Central memory CD8-positive, alpha-beta T cell (primary cell): ENCODE data around the gene ERAS.
"Not testable (repeated sequence)": the region's sequence is repeated elsewhere in the genome, so short reads cannot be mapped to it uniquely, and the experiment has no call there.

Source experiments
- ATAC-seq: fragments of 150-1000 bp; cut with Tn5 transposase; replicated peaks from 2 replicates; pipeline ENCODE4 v1.10.0; 2022; ENCODE audit warnings: mild to moderate bottlenecking, moderate FRiP score, moderate number of reproducible peaks; ENCODE audit not compliant: poor library complexity, severe bottlenecking; ENCODE audit errors: extremely low read depth
- DNase-seq, 2 donors: peaks; one replicate each; pipeline ENCODE4 v3.0.0; 2021; ENCODE audit warnings: low spot score in 2 of 2
- H3K27ac Mint-ChIP-seq: one replicate; pipeline ENCODE4 v1.8.0; 2022; ENCODE audit warnings: low read depth, mild to moderate bottlenecking, moderate library complexity, mixed read lengths
- H3K27me3 Mint-ChIP-seq: one replicate; pipeline ENCODE4 v1.8.0; 2022; ENCODE audit warnings: mixed read lengths
- H3K36me3 Mint-ChIP-seq: one replicate; pipeline ENCODE4 v1.8.0; 2022; ENCODE audit warnings: mild to moderate bottlenecking, moderate library complexity, mixed read lengths; ENCODE audit not compliant: insufficient read depth
- H3K4me1 Mint-ChIP-seq: one replicate; pipeline ENCODE4 v1.8.0; 2022; ENCODE audit warnings: mixed read lengths
- H3K4me3 Mint-ChIP-seq: one replicate; pipeline ENCODE4 v1.8.0; 2022; ENCODE audit warnings: mild to moderate bottlenecking, moderate library complexity, mixed read lengths
- H3K9me3 Mint-ChIP-seq: one replicate; pipeline ENCODE4 v1.8.0; 2022; ENCODE audit warnings: mixed read lengths

The ERAS gene

DNA sequence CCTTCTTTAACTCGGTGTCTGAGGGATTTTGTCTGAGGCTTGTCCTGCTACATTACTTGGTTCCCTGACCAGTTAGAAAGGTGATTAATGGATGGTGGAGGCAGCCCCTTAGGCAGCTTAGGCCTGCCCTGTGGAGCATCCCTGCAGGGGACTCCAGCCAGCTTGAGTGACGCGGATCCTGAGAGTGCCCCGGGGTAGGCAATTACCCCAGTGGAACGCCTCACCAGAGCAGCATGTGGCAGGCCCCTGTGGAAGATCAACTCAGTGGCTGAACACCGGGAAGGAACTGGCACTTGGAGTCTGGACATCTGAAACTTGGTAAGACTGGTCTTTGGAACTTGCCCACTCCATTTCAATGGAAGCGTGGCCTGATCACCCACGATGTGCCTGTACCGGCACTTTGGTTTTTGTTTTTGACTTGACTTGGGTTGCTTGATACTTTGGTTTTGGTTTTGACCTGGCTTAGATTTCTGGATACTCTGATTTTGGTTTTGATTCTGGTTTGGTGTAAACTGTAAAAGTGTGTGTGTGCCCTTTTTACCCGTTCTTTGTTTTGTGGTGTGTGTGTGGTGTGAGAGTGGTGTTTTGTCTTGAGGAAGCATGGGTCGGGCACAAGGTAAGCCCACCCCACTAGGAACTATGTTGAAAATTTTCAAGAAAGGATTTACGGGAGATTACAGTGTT is 27.9 kb downstream of the ERAS start:
- not testable (repeated sequence) for ATAC-seq, H3K4me1 Mint-ChIP-seq, DNase-seq, H3K4me3 Mint-ChIP-seq, H3K9me3 Mint-ChIP-seq, H3K36me3 Mint-ChIP-seq
- Mint-ChIP-seq H3K27me3 (peaks cover 32% of the 10 kb centered on the region), H3K27ac (peak overlapping the region; percentile 17)

DNA sequence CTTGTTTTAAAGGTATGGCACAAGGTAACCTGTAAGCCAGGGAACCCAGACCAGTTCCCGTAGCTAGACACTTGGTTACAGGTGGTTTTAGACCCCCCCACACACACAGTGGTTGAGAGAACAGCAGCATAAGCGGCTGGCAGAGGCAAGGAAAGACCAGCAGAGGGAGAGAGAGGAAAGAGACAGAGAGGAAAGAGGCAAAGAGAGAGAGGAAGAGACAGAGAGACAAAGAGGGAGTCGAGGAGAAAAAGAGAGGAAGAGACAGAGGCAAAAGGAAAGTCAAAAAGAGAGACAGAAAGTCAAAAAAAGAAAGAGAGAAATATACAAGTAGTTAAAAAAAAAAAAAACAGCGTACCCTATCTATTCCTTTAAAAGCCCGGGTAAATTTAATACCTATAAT is 28.6 kb downstream of the ERAS start:
- H3K9me3 Mint-ChIP-seq, result no peaks in the 10 kb centered on the region
- no peaks in the 10 kb centered on the region for H3K4me1 Mint-ChIP-seq
- H3K36me3 Mint-ChIP-seq, result peaks cover 4% of the 10 kb centered on the region
- DNase-seq (no peak), ATAC-seq (no peak)
- peaks cover 32% of the 10 kb centered on the region for H3K27me3 Mint-ChIP-seq
- H3K4me3 Mint-ChIP-seq, result no peak overlapping the region
- H3K27ac Mint-ChIP-seq, result peak overlapping the region; percentile 17

DNA sequence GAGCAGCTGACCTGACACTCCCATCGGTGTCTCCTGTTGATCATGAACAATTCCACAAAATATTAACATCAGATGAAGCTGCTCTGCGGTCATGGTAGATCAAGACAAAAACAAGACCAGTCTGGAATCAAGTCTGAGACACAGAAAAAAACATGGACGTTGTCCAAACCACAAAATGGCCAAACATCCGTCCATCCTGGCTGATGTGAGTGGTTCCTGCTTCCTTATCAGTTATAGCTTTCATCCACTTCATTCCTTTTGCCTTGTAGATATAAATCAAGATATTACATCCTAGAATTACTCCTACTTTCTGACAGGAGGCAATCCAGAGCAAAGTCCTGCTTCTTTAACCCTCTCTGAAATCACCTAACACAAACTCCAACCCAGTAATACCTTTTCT is 37.9 kb downstream of the ERAS start:
- H3K4me3 Mint-ChIP-seq, result no peak overlapping the region
- no peaks in the 10 kb centered on the region for H3K36me3 Mint-ChIP-seq
- H3K27ac Mint-ChIP-seq, result no peak overlapping the region
- no peak for ATAC-seq
- no peak for DNase-seq
- H3K27me3 Mint-ChIP-seq, result no peaks in the 10 kb centered on the region
- H3K4me1 Mint-ChIP-seq, result no peaks in the 10 kb centered on the region
- no peaks in the 10 kb centered on the region for H3K9me3 Mint-ChIP-seq

GRCh38 chrX:48872017-48872416 is 45.7 kb downstream of the ERAS start:
- H3K27ac Mint-ChIP-seq, H3K27me3 Mint-ChIP-seq, H3K4me1 Mint-ChIP-seq, H3K9me3 Mint-ChIP-seq, DNase-seq, H3K4me3 Mint-ChIP-seq, H3K36me3 Mint-ChIP-seq, ATAC-seq: not testable (repeated sequence)

GRCh38 chrX:48876944-48877343 is 50.6 kb downstream of the ERAS start:
- not testable (repeated sequence) for H3K27me3 Mint-ChIP-seq, H3K27ac Mint-ChIP-seq, H3K9me3 Mint-ChIP-seq, ATAC-seq, H3K36me3 Mint-ChIP-seq, H3K4me3 Mint-ChIP-seq, DNase-seq, H3K4me1 Mint-ChIP-seq
